ENCODE measurements around the gene VAMP1. TPM values are rescaled to one million over a fixed set of nuclear protein-coding genes. Genes with fewer than 3 reads are reported as not detected.

The VAMP1 gene, protein sequence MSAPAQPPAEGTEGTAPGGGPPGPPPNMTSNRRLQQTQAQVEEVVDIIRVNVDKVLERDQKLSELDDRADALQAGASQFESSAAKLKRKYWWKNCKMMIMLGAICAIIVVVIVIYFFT
- 7.2 and 7.5 TPM in 2 replicates for total RNA-seq (2012; rRNA removed)
- 21.9 and 23.1 TPM in 2 replicates for polyA plus RNA-seq (2012; rRNA removed)
- 10.5 and 21.1 TPM in 2 replicates for polyA plus RNA-seq (2012; cell fraction: cytosol; rRNA removed)
- polyA plus RNA-seq (2012; cell fraction: nucleus; rRNA removed; ENCODE audit: low replicate concordance) = 87.7 and 150 TPM in 2 replicates
- percentile 72 among the genes with signal in this experiment for Bru-seq, nascent RNA
- BruChase-seq, experiment 1, labeled RNA remaining after a 6-hour chase = percentile 68 among the genes with signal in this experiment
- percentile 75 among the genes with signal in this experiment for BruChase-seq, experiment 2, labeled RNA remaining after a 2-hour chase
- long read RNA-seq, partial matches to known transcripts = 1 of 6 reads
- long read RNA-seq, other reads (novel, unspliced or antisense) = 3 of 6 reads

DNA sequence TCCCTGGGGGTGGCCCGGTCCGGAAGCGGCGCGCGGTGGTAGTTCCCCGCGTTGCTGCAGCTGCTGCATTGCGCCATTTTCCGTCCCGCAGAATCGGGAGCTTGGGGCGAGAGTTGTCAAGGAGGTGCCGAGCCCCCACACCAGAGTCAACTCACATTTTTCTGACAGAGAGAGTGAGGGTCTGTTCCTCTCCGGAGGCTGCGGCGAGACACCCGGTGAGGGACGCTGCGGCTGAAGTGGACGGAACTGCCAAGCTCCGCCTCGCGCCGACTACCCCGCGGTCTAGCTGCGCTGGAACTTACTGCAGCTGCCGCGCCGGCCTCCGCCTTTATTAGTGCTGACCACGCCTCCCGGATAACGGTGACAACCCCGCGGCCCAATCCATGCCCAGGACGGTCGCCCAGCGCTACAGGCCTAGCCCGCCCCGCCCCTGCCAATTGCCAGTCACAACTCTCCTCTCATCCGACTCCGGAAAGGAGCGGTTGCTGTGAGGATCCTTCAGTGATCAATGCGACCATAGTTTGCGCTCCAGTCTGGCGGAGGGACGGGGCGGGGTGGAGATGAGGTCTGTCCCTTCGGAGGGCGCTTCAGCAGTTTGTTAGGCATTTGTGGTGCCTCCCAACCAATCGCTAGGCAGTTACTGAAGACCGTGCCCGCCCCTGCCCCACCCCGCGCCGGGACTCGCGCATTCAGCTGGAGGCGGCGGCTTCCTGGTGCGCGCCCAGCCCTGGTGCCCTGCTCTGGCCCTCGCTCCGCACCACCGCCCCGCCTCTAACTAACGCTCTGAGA, at the start of gene VAMP1:
TSS of gene VAMP1 (minus strand) at position 303 of the 789 bp plus-strand sequence. CDS start at position 157, 146 bp downstream.
- CTCF ChIA-PET = interaction anchor here (0.6 kb wide), 1 partner anchor 1024 kb away, joined by 6 read pairs; no protein-coding TSS in a partner anchor
- intact Hi-C loops (cut with micrococcal nuclease) = loop anchor here (2.0 kb wide), 1 partner anchor 70 kb away; no protein-coding TSS in a partner anchor

More for the DNA sequence above, at the start of gene VAMP1:
- H4K8ac ChIP-seq (ENCODE audit: low read depth in 2 of 2, low read length in 2 of 2) = peak within 1 kb of the TSS; percentile 89 to 98
- H3K9me1 ChIP-seq (ENCODE audit: insufficient read depth, low read length) = peaks cover 6% of the 10 kb centered on the region; the same call in 1 of the 2 replicates
- peak within 1 kb of the TSS; percentile 95 for H3K4me2 ChIP-seq (ENCODE audit: low read depth, low read length)
- no peaks in the 10 kb centered on the region for H3K27me3 ChIP-seq (ENCODE audit: control insufficient read depth, insufficient read depth, low read length)
- H3K23ac ChIP-seq (ENCODE audit: low read depth, low read length) = peak within 1 kb of the TSS; percentile 92; the same call in 1 of the 2 replicates
- peak within 1 kb of the TSS; percentile 69 for H4K5ac ChIP-seq (ENCODE audit: low read depth, low read length)
- peak within 1 kb of the TSS; percentile 88 for H3K9ac ChIP-seq (ENCODE audit: low read depth, low read length)
- peak within 1 kb of the TSS; percentile 93 for H2AK9ac ChIP-seq (replicated peaks; ENCODE audit: low read depth, low read length, poor library complexity)
- in situ Hi-C loops (cut with MboI; ENCODE audit: low sequenced_read_pairs) (loop anchor here (25.0 kb wide), 1 partner anchor 283 kb away; no protein-coding TSS in a partner anchor), dilution Hi-C loops (cut with HindIII; ENCODE audit: low sequenced_read_pairs, unreplicated experiment) (no loop called here)
- H2AK5ac ChIP-seq (ENCODE audit: low read depth, low read length) = peak within 1 kb of the TSS; percentile 94
- H3K14ac ChIP-seq (replicated peaks; ENCODE audit: low read depth, low read length) = peak within 1 kb of the TSS; percentile 94
- H3K36me3 ChIP-seq (ENCODE audit: control insufficient read depth, insufficient read depth, low read length) = peaks cover 7% of the 10 kb centered on the region
- H2BK5ac ChIP-seq (ENCODE audit: low read depth, low read length, poor library complexity, severe bottlenecking) = peak within 1 kb of the TSS; percentile 94
- peak within 1 kb of the TSS; percentile 94 for H4K91ac ChIP-seq (ENCODE audit: insufficient read depth, low read depth, low read length)
- peak within 1 kb of the TSS; percentile 80 for H3K18ac ChIP-seq (ENCODE audit: low read depth, low read length)
- H3K4ac ChIP-seq (ENCODE audit: low read depth, low read length) = peak within 1 kb of the TSS; percentile 89
- POLR2A ChIA-PET (ENCODE audit: unreplicated experiment) = interaction anchor here (0.6 to 1.3 kb wide), 8 partner anchors 10 to 316 kb away, joined by 3 to 9 read pairs (median 5); no protein-coding TSS in a partner anchor
- 0% methylated on average over 15 of the region's 69 CpGs; no CpG with 5 or more reads in 1 of the 2 experiments for WGBS, 2 experiments (ENCODE audit: extremely low coverage in 2 of 2, insufficient read length in 1 of 2)
- TF ChIP-seq NFE2L2 (IDR thresholded peaks at IDR 0.05; ENCODE audit: low read depth, low read length) (no peak), POLR2A (IDR thresholded peaks at IDR 0.05; ENCODE audit: low read depth, low read length) (peak; percentile 99), CEBPB (IDR thresholded peaks at IDR 0.05; ENCODE audit: low read depth, low read length) (peak; percentile 88), MXI1 (IDR thresholded peaks at IDR 0.05; ENCODE audit: borderline replicate concordance, low read depth, low read length) (peak; percentile 27; the same call in 1 of the 2 replicates), MAZ (IDR thresholded peaks at IDR 0.05; ENCODE audit: borderline replicate concordance, low read depth, low read length) (peak; percentile 16; the same call in 1 of the 2 replicates), MAFK (IDR thresholded peaks at IDR 0.05; ENCODE audit: low read depth, low read length) (no peak)
- H3K56ac ChIP-seq (ENCODE audit: extremely low read depth, insufficient read depth, low read length) = peak within 1 kb of the TSS; percentile 88
- peak within 1 kb of the TSS; percentile 78 for H3K4me3 ChIP-seq (ENCODE audit: insufficient read depth, low read depth, low read length)
- ATAC-seq (ENCODE audit: low read depth) = peak; percentile 96
- H2BK15ac ChIP-seq (ENCODE audit: low read depth, low read length) = peak within 1 kb of the TSS; percentile 98
- peaks cover 8 to 38% of the 10 kb centered on the region in 2 experiments for H3K79me1 ChIP-seq (ENCODE audit: low read depth in 1 of 2, low read length in 2 of 2)
- H2AFZ ChIP-seq (replicated peaks; ENCODE audit: low read length, poor library complexity) = peak within 1 kb of the TSS; percentile 100
- peaks cover 16% of the 10 kb centered on the region for H4K20me1 ChIP-seq (ENCODE audit: insufficient read depth, low read length)
- peak within 1 kb of the TSS; percentile 77 for H2BK120ac ChIP-seq (ENCODE audit: low read depth, low read length)
- H2BK20ac ChIP-seq (ENCODE audit: low read depth, low read length) = peak within 1 kb of the TSS; percentile 78; the same call in 1 of the 2 replicates
- BruUV-seq (replicated peaks) = no TSS peak
- no peaks in the 10 kb centered on the region for H3K9me3 ChIP-seq (ENCODE audit: control insufficient read depth, insufficient read depth, low read length)
- peaks cover 4% of the 10 kb centered on the region for H3K4me1 ChIP-seq (ENCODE audit: control insufficient read depth, insufficient read depth, low read length)
- DNase-seq = peak; percentile 96
- H3K27ac ChIP-seq (ENCODE audit: insufficient read depth, low read length) = peak within 1 kb of the TSS; percentile 89
